Measurements from ENCODE around the gene DYNC1I2. TPM values are rescaled to one million over a fixed set of nuclear protein-coding genes. Genes with fewer than 3 reads are reported as not detected.

DYNC1I2 gene
- total RNA-seq, 1 experiment from 2014 or later: 39.4 TPM

DNA sequence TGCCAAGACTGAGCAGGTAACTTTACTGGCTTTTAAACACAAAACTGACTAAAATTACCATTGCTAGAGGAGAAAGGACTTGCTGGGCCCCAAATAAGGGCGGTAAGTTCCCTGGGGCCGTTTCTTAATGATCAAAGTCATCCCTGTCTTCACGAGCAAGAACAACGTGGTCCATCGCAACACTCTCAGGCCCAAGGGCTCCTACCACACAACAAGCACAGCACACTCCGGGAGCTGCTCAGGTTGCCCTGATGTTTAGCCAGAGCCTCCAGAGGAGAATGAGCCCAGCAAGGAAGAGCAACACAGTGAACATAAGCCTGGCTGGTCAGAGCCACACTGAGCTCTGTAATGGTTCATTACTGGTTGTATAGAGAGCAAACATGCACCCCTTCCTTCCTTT lies 102.7 kb downstream of the DYNC1I2 start:
- CTCF ChIA-PET: no interaction called here
- no TSS peak for BruUV-seq (replicated peaks)
- no peak for TF ChIP-seq SIN3A (IDR thresholded peaks at IDR 0.05; ENCODE audit: low read depth)
- TF ChIP-seq EZH2 (IDR thresholded peaks at IDR 0.05): no peak
- no peak for TF ChIP-seq SRF (IDR thresholded peaks at IDR 0.05; ENCODE audit: low read depth)
- no peak for TF ChIP-seq RAD21 (IDR thresholded peaks at IDR 0.05; ENCODE audit: low read depth)
- TF ChIP-seq ELF1 (IDR thresholded peaks at IDR 0.05; ENCODE audit: borderline replicate concordance, low read depth): no peak
- no peak for TF ChIP-seq POLR2AphosphoS5 (IDR thresholded peaks at IDR 0.05; ENCODE audit: low read depth, low read length)
- peaks cover 7 to 11% of the 10 kb centered on the region in 2 experiments for H3K36me3 ChIP-seq (ENCODE audit: control insufficient read depth in 1 of 2, insufficient read depth in 2 of 2, low read length in 2 of 2)
- intact Hi-C loops (cut with micrococcal nuclease): no loop called here
- H3K9ac ChIP-seq (ENCODE audit: low read length): no peak overlapping the region
- no peak overlapping the region for H3K4me2 ChIP-seq (ENCODE audit: low read length)
- no peak overlapping the region for H2AFZ ChIP-seq (ENCODE audit: low read depth, low read length, poor library complexity, severe bottlenecking)
- no peak for ATAC-seq
- H3K4me3 ChIP-seq (replicated peaks in 1 of 2; ENCODE audit: low read depth in 1 of 2, low read length in 2 of 2): no peak overlapping the region
- H3K4me1 ChIP-seq (ENCODE audit: control insufficient read depth in 1 of 2, insufficient read depth in 2 of 2, low read length in 2 of 2): no peaks in the 10 kb centered on the region
- RAD21 ChIA-PET (ENCODE audit: low non-redundant PET in 1 of 2, low total read pairs in 2 of 2, uncharacterized antibody in 2 of 2, unreplicated experiment in 2 of 2): no interaction called here
- H3K27ac ChIP-seq (ENCODE audit: low read depth, low read length): no peak overlapping the region
- no peaks in the 10 kb centered on the region for H3K9me3 ChIP-seq (ENCODE audit: control insufficient read depth in 1 of 2, insufficient read depth in 1 of 2, low read depth in 1 of 2, low read length in 2 of 2)
- no peaks in the 10 kb centered on the region for H4K20me1 ChIP-seq (ENCODE audit: insufficient read depth)
- POLR2A ChIA-PET: no interaction called here
- no peaks in the 10 kb centered on the region for H3K79me2 ChIP-seq (ENCODE audit: insufficient read depth, low read length)
- H3K27me3 ChIP-seq (ENCODE audit: insufficient read depth, low read length): no peaks in the 10 kb centered on the region
- no peak for DNase-seq (ENCODE audit: low read depth, low spot score)
- H3K9me2 ChIP-seq (ENCODE audit: insufficient read depth): no peaks in the 10 kb centered on the region

DNA sequence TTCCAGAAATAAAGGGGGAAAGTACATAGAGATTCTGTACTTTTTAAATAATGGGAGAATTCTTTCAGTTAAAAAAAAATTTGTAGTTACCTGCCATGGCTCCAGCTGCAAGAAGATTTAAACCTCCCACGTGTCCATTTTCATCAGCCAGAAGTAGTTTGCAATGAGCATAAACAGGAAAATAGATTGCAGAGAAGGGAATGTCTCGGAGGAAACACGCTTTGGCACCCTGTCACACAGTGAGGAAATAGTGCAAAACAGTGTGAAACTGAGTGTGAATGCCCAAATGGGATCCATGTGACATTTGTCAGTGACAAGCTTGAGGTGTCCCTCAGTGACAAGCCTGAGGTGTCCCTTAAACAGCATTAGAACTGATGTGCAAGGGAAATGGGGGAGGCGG lies 104.1 kb downstream of the DYNC1I2 start:
- no peak for ATAC-seq
- TF ChIP-seq ELF1 (IDR thresholded peaks at IDR 0.05; ENCODE audit: borderline replicate concordance, low read depth): no peak
- TF ChIP-seq SP1 (IDR thresholded peaks at IDR 0.05; ENCODE audit: low read depth): no peak
- no peak for TF ChIP-seq POLR2A (IDR thresholded peaks at IDR 0.05; ENCODE audit: borderline replicate concordance, extremely low read depth, insufficient read depth, insufficient read length)
- TF ChIP-seq CTCF (IDR thresholded peaks at IDR 0.05 in 2 of 3, conservative IDR thresholded peaks at IDR 0.05 in 1 of 3; ENCODE audit: borderline replicate concordance in 1 of 3, insufficient read depth in 1 of 3, low read depth in 2 of 3, low read length in 2 of 3): no peak
- TF ChIP-seq CBX3 (IDR thresholded peaks at IDR 0.05; ENCODE audit: low read depth): no peak
- TF ChIP-seq, protein P1, sequence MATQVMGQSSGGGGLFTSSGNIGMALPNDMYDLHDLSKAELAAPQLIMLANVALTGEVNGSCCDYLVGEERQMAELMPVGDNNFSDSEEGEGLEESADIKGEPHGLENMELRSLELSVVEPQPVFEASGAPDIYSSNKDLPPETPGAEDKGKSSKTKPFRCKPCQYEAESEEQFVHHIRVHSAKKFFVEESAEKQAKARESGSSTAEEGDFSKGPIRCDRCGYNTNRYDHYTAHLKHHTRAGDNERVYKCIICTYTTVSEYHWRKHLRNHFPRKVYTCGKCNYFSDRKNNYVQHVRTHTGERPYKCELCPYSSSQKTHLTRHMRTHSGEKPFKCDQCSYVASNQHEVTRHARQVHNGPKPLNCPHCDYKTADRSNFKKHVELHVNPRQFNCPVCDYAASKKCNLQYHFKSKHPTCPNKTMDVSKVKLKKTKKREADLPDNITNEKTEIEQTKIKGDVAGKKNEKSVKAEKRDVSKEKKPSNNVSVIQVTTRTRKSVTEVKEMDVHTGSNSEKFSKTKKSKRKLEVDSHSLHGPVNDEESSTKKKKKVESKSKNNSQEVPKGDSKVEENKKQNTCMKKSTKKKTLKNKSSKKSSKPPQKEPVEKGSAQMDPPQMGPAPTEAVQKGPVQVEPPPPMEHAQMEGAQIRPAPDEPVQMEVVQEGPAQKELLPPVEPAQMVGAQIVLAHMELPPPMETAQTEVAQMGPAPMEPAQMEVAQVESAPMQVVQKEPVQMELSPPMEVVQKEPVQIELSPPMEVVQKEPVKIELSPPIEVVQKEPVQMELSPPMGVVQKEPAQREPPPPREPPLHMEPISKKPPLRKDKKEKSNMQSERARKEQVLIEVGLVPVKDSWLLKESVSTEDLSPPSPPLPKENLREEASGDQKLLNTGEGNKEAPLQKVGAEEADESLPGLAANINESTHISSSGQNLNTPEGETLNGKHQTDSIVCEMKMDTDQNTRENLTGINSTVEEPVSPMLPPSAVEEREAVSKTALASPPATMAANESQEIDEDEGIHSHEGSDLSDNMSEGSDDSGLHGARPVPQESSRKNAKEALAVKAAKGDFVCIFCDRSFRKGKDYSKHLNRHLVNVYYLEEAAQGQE (IDR thresholded peaks at IDR 0.05; ENCODE audit: low read depth): no peak
- no peak for TF ChIP-seq POLR2AphosphoS5 (IDR thresholded peaks at IDR 0.05; ENCODE audit: low read depth, low read length)
- TF ChIP-seq EGR1 (IDR thresholded peaks at IDR 0.05; ENCODE audit: low read depth): no peak
- TF ChIP-seq FOSL1 (IDR thresholded peaks at IDR 0.05; ENCODE audit: low read depth): no peak
- TF ChIP-seq ZBTB33 (IDR thresholded peaks at IDR 0.05; ENCODE audit: extremely low read depth, insufficient replicate concordance, low read length): no peak

More for the DNA sequence above, 104.1 kb downstream of the DYNC1I2 start:
- Histone ChIP-seq H3K4me2 (ENCODE audit: low read length) (no peak overlapping the region), H3K27me3 (ENCODE audit: insufficient read depth, low read length) (no peaks in the 10 kb centered on the region), H3K9me2 (ENCODE audit: insufficient read depth) (no peaks in the 10 kb centered on the region), H3K4me1 (ENCODE audit: control insufficient read depth in 1 of 2, insufficient read depth in 2 of 2, low read length in 2 of 2) (no peaks in the 10 kb centered on the region), H2AFZ (ENCODE audit: low read depth, low read length, poor library complexity, severe bottlenecking) (no peak overlapping the region), H4K20me1 (ENCODE audit: insufficient read depth) (no peaks in the 10 kb centered on the region), H3K36me3 (ENCODE audit: control insufficient read depth in 1 of 2, insufficient read depth in 2 of 2, low read length in 2 of 2) (peaks cover 4 to 5% of the 10 kb centered on the region in 2 experiments; a peak in 2 of 4 replicates), H3K27ac (ENCODE audit: low read depth, low read length) (no peak overlapping the region), H3K9ac (ENCODE audit: low read length) (no peak overlapping the region), H3K4me3 (replicated peaks in 1 of 2; ENCODE audit: low read depth in 1 of 2, low read length in 2 of 2) (no peak overlapping the region), H3K79me2 (ENCODE audit: insufficient read depth, low read length) (no peaks in the 10 kb centered on the region), H3K9me3 (ENCODE audit: control insufficient read depth in 1 of 2, insufficient read depth in 1 of 2, low read depth in 1 of 2, low read length in 2 of 2) (no peaks in the 10 kb centered on the region)
- ChIA-PET RAD21 (ENCODE audit: low non-redundant PET in 1 of 2, low total read pairs in 2 of 2, uncharacterized antibody in 2 of 2, unreplicated experiment in 2 of 2) (no interaction called here), POLR2A (interaction anchor here (0.7 kb wide), 1 partner anchor 882 kb away, joined by 3 read pairs; no protein-coding TSS in a partner anchor), CTCF (no interaction called here)
- intact Hi-C loops (cut with micrococcal nuclease): no loop called here
- no TSS peak for BruUV-seq (replicated peaks)
- no peak for DNase-seq (ENCODE audit: low read depth, low spot score)
